Motor neuron (in vitro differentiated cells): ENCODE data around the gene PREX1. TPM values are rescaled to one million over a fixed set of nuclear protein-coding genes. Genes with fewer than 3 reads are reported as not detected.

Source experiments
- ATAC-seq, 8 experiments: fragments of 200-7000 bp; cut with Tn5 transposase; replicated peaks in 6 of 8; 2 replicates each; pipeline ENCODE4 v1.8.0; 2021; ENCODE audit warnings: mild to moderate bottlenecking in 8 of 8, moderate library complexity in 8 of 8
- H3K27ac ChIP-seq, 2 donors: fragments of 250-450 bp; sonication (Bioruptor Pico); 2 replicates each; pipeline ENCODE4 v1.9.0; 2021; ENCODE audit warnings: antibody characterized with exemption in 2 of 2, mild to moderate bottlenecking in 2 of 2, moderate library complexity in 1 of 2
- H3K4me1 ChIP-seq, 2 donors: fragments of 250-450 bp; sonication (Bioruptor Pico); replicated peaks in 1 of 2; 2 replicates each; pipeline ENCODE4 v1.6.1; 2021; ENCODE audit warnings: antibody characterized with exemption in 2 of 2, mild to moderate bottlenecking in 2 of 2, moderate library complexity in 1 of 2
- H3K4me3 ChIP-seq, 5 donors: fragments of 250-450 bp; sonication (Bioruptor Pico); 2 replicates each; pipeline ENCODE4 v1.9.0; 2021; ENCODE audit warnings: antibody characterized with exemption in 5 of 5, mild to moderate bottlenecking in 5 of 5, moderate library complexity in 4 of 5
- WGBS, 10 experiments: fragments of 450-650 bp; shearing (Covaris generic); methylation state at CpG; one replicate each; pipeline ENCODE4 v1.0.0; 2022; 5-methylcytosine and 5-hydroxymethylcytosine counted together
- in situ Hi-C, 9 experiments: fragments of 400-800 bp; cut with MboI; loops; one replicate each; pipeline ENCODE4 v1.15.0; 2021; ENCODE audit warnings: low sequenced_read_pairs in 9 of 9, low pct_unique_long_range_greater_than_20kb in 2 of 9; ENCODE audit not compliant: unreplicated experiment in 9 of 9
- total RNA-seq, 8 experiments: library from RNA; unstranded; fragments of 300-600 nt; gene quantifications; 2 replicates each; pipeline versions ENCODE4 v1.2.3 to v1.2.4, GENCODE V29; 2022

Gene PREX1
- total RNA-seq, 8 experiments from 2014 or later: 10.1 to 54.9 (median 27.0) TPM

GRCh38 chr20:48592107-48592940 lies 235.5 kb downstream of the PREX1 start:
- WGBS, 10 experiments: 20 to 100% (median 88%) methylated on average over 1 to 8 of the region's 8 CpGs; no CpG with 5 or more reads in 1 of the 10 experiments
- in situ Hi-C loops: no loop called here
- ATAC-seq: no peak
- H3K4me3 ChIP-seq: no peak overlapping the region
- H3K27ac ChIP-seq: no peak overlapping the region
- peaks cover 6 to 12% of the 10 kb centered on the region in 2 donors for H3K4me1 ChIP-seq

GRCh38 chr20:48586730-48587129 lies 241.1 kb downstream of the PREX1 start:
- no peak overlapping the region for H3K27ac ChIP-seq
- 10 to 100% (median 77%) methylated on average over 1 to 7 of the region's 8 CpGs; no CpG with 5 or more reads in 2 of the 10 experiments for whole genome bisulfite sequencing, 10 experiments
- H3K4me1 ChIP-seq: peaks cover 41 to 42% of the 10 kb centered on the region in 2 donors
- ATAC-seq: peak in 1 of 8 experiments; percentile 29
- H3K4me3 ChIP-seq: no peak overlapping the region
- in situ Hi-C loops: no loop called here

GRCh38 chr20:48585061-48585870 lies 242.5 kb downstream of the PREX1 start:
- ATAC-seq: peak in 6 of 8 experiments; percentile 12 to 95 (median 88)
- in situ Hi-C loops: no loop called here

GRCh38 chr20:48584391-48585060 lies 243.3 kb downstream of the PREX1 start:
- ATAC-seq: no peak
- peak overlapping the region; percentile 45 to 57 for H3K27ac ChIP-seq
- H3K4me3 ChIP-seq: no peak overlapping the region
- H3K4me1 ChIP-seq: peaks cover 43 to 48% of the 10 kb centered on the region in 2 donors
- in situ Hi-C loops: no loop called here
- WGBS, 10 experiments: 0 to 100% (median 59%) methylated on average over 1 to 4 of the region's 8 CpGs; no CpG with 5 or more reads in 1 of the 10 experiments

More at GRCh38 chr20:48585061-48585870, 242.5 kb downstream of the PREX1 start:
- Histone ChIP-seq H3K27ac (peak overlapping the region; percentile 45 to 57), H3K4me3 (no peak overlapping the region), H3K4me1 (peaks cover 43 to 48% of the 10 kb centered on the region in 2 donors)
- WGBS, 10 experiments: 28 to 93% (median 60%) methylated on average over 3 to 12 of the region's 21 CpGs; no CpG with 5 or more reads in 2 of the 10 experiments

- in situ Hi-C loops: no loop called here
- WGBS, 10 experiments: 43 to 100% (median 90%) methylated on average over 1 to 5 of the region's 11 CpGs; no CpG with 5 or more reads in 2 of the 10 experiments
Measured at GRCh38 chr20:48583801-48584200, 244.0 kb downstream of the PREX1 start.

GRCh38 chr20:48583171-48583570 lies 244.6 kb downstream of the PREX1 start:
- Histone ChIP-seq H3K4me3 (no peak overlapping the region), H3K4me1 (peaks cover 43 to 48% of the 10 kb centered on the region in 2 donors), H3K27ac (no peak overlapping the region)
- ATAC-seq: no peak
- WGBS, 10 experiments: 31 to 100% (median 88%) methylated on average over 1 to 9 of the region's 11 CpGs; no CpG with 5 or more reads in 1 of the 10 experiments
- in situ Hi-C loops: no loop called here

More at GRCh38 chr20:48583801-48584200, 244.0 kb downstream of the PREX1 start:
- ATAC-seq: no peak
- Histone ChIP-seq H3K4me3 (no peak overlapping the region), H3K27ac (no peak overlapping the region), H3K4me1 (peaks cover 43 to 48% of the 10 kb centered on the region in 2 donors)

GRCh38 chr20:48582673-48582985 lies 245.2 kb downstream of the PREX1 start:
- Histone ChIP-seq H3K4me1 (peaks cover 41 to 45% of the 10 kb centered on the region in 2 donors), H3K4me3 (no peak overlapping the region), H3K27ac (peak overlapping the region in 1 of 2 donors; percentile 56)
- peak in 5 of 8 experiments; percentile 31 to 60 (median 34) for ATAC-seq
- WGBS, 10 experiments: 23 to 63% (median 50%) methylated on average over 1 to 5 of the region's 5 CpGs; no CpG with 5 or more reads in 3 of the 10 experiments
- in situ Hi-C loops: no loop called here

GRCh38 chr20:48581167-48581566 lies 246.6 kb downstream of the PREX1 start:
- no peak overlapping the region for H3K4me3 ChIP-seq
- no peak overlapping the region for H3K27ac ChIP-seq
- in situ Hi-C loops: no loop called here
- peaks cover 26 to 31% of the 10 kb centered on the region in 2 donors for H3K4me1 ChIP-seq
- WGBS, 10 experiments: 57 to 100% (median 100%) methylated on average over 1 to 2 of the region's 5 CpGs; no CpG with 5 or more reads in 5 of the 10 experiments
- ATAC-seq: no peak

GRCh38 chr20:48578397-48579098 lies 249.3 kb downstream of the PREX1 start:
- Histone ChIP-seq H3K4me1 (peaks cover 12 to 18% of the 10 kb centered on the region in 2 donors), H3K27ac (no peak overlapping the region), H3K4me3 (no peak overlapping the region)
- in situ Hi-C loops: no loop called here
- 69 to 87% (median 82%) methylated on average over 3 to 9 of the region's 11 CpGs; no CpG with 5 or more reads in 5 of the 10 experiments for WGBS, 10 experiments
- ATAC-seq: no peak

- ATAC-seq: no peak
- WGBS, 10 experiments: 0 to 90% (median 30%) methylated on average over 1 to 5 of the region's 11 CpGs; no CpG with 5 or more reads in 3 of the 10 experiments
- in situ Hi-C loops: no loop called here
Measured at GRCh38 chr20:48577557-48577956, 250.2 kb downstream of the PREX1 start.

GRCh38 chr20:48574383-48574782 lies 253.4 kb downstream of the PREX1 start:
- WGBS, 10 experiments: 20 to 40% (median 20%) methylated on average over 1 of the region's 1 CpG; no CpG with 5 or more reads in 7 of the 10 experiments
- Histone ChIP-seq H3K27ac (no peak overlapping the region), H3K4me1 (peaks cover 19 to 20% of the 10 kb centered on the region in 2 donors), H3K4me3 (no peak overlapping the region)
- in situ Hi-C loops: no loop called here
- peak in 6 of 8 experiments; percentile 70 to 98 (median 78) for ATAC-seq

More at GRCh38 chr20:48577557-48577956, 250.2 kb downstream of the PREX1 start:
- Histone ChIP-seq H3K27ac (no peak overlapping the region), H3K4me1 (peaks cover 18 to 28% of the 10 kb centered on the region in 2 donors), H3K4me3 (no peak overlapping the region)
